ENCODE data around the gene HMCN1.

Gene HMCN1

GRCh38 chr1:186149591-186149990, 415.4 kb downstream of the HMCN1 start:
- Histone ChIP-seq H2AFZ (ENCODE audit: low read length) (no peak overlapping the region), H4K20me1 (ENCODE audit: insufficient read depth, low read length) (no peaks in the 10 kb centered on the region), H3K9me3 (replicated peaks; ENCODE audit: insufficient read depth, low read length) (no peaks in the 10 kb centered on the region), H3K4me3 (ENCODE audit: low read length) (no peak overlapping the region), H3K9me2 (replicated peaks; ENCODE audit: insufficient read depth, low read length) (no peaks in the 10 kb centered on the region), H3K79me2 (ENCODE audit: low read length) (no peaks in the 10 kb centered on the region), H3K9ac (ENCODE audit: low read length) (no peak overlapping the region), H3K36me3 (replicated peaks; ENCODE audit: insufficient read depth, low read length) (no peaks in the 10 kb centered on the region), H3F3A (ENCODE audit: insufficient read depth, low read length) (no peaks in the 10 kb centered on the region), H3K27ac (ENCODE audit: low read length) (no peak overlapping the region), H3K4me2 (ENCODE audit: low read depth, low read length) (no peak overlapping the region), H3K4me1 (ENCODE audit: low read length) (no peaks in the 10 kb centered on the region), H3K27me3 (replicated peaks; ENCODE audit: insufficient read depth, low read length) (no peaks in the 10 kb centered on the region)
- TF ChIP-seq CTCF (IDR thresholded peaks at IDR 0.05; ENCODE audit: low read length), result no peak
- no peak for TF ChIP-seq EZH2phosphoT487 (IDR thresholded peaks at IDR 0.05; ENCODE audit: low read length)
- no peak for TF ChIP-seq EZH2 (optimal IDR thresholded peaks at IDR 0.05; ENCODE audit: low read depth, low read length)
- no peak for DNase-seq

- no peak for DNase-seq
- Histone ChIP-seq H3K27ac (ENCODE audit: low read length) (no peak overlapping the region), H3K9me2 (replicated peaks; ENCODE audit: insufficient read depth, low read length) (no peaks in the 10 kb centered on the region), H3K27me3 (replicated peaks; ENCODE audit: insufficient read depth, low read length) (no peaks in the 10 kb centered on the region), H3K9me3 (replicated peaks; ENCODE audit: insufficient read depth, low read length) (no peaks in the 10 kb centered on the region), H3K4me1 (ENCODE audit: low read length) (no peaks in the 10 kb centered on the region), H2AFZ (ENCODE audit: low read length) (no peak overlapping the region), H3K79me2 (ENCODE audit: low read length) (no peaks in the 10 kb centered on the region), H4K20me1 (ENCODE audit: insufficient read depth, low read length) (no peaks in the 10 kb centered on the region), H3K4me3 (ENCODE audit: low read length) (no peak overlapping the region), H3K36me3 (replicated peaks; ENCODE audit: insufficient read depth, low read length) (no peaks in the 10 kb centered on the region), H3K4me2 (ENCODE audit: low read depth, low read length) (no peak overlapping the region), H3F3A (ENCODE audit: insufficient read depth, low read length) (no peaks in the 10 kb centered on the region), H3K9ac (ENCODE audit: low read length) (no peak overlapping the region)
- TF ChIP-seq CTCF (IDR thresholded peaks at IDR 0.05; ENCODE audit: low read length), result no peak
- no peak for TF ChIP-seq EZH2 (optimal IDR thresholded peaks at IDR 0.05; ENCODE audit: low read depth, low read length)
- TF ChIP-seq EZH2phosphoT487 (IDR thresholded peaks at IDR 0.05; ENCODE audit: low read length), result no peak
Observed at GRCh38 chr1:186152227-186152619, 418.0 kb downstream of the HMCN1 start.

GRCh38 chr1:186152620-186153239, 418.5 kb downstream of the HMCN1 start:
- no peaks in the 10 kb centered on the region for H4K20me1 ChIP-seq (ENCODE audit: insufficient read depth, low read length)
- no peak overlapping the region for H3K27ac ChIP-seq (ENCODE audit: low read length)
- no peaks in the 10 kb centered on the region for H3K27me3 ChIP-seq (replicated peaks; ENCODE audit: insufficient read depth, low read length)
- DNase-seq, result no peak
- no peaks in the 10 kb centered on the region for H3K9me2 ChIP-seq (replicated peaks; ENCODE audit: insufficient read depth, low read length)
- no peaks in the 10 kb centered on the region for H3K4me1 ChIP-seq (ENCODE audit: low read length)
- no peak for TF ChIP-seq EZH2phosphoT487 (IDR thresholded peaks at IDR 0.05; ENCODE audit: low read length)
- no peak for TF ChIP-seq CTCF (IDR thresholded peaks at IDR 0.05; ENCODE audit: low read length)
- TF ChIP-seq EZH2 (optimal IDR thresholded peaks at IDR 0.05; ENCODE audit: low read depth, low read length), result no peak
- H3K4me3 ChIP-seq (ENCODE audit: low read length), result no peak overlapping the region
- H3K36me3 ChIP-seq (replicated peaks; ENCODE audit: insufficient read depth, low read length), result no peaks in the 10 kb centered on the region
- H3F3A ChIP-seq (ENCODE audit: insufficient read depth, low read length), result no peaks in the 10 kb centered on the region
- no peak overlapping the region for H3K9ac ChIP-seq (ENCODE audit: low read length)
- H2AFZ ChIP-seq (ENCODE audit: low read length), result no peak overlapping the region
- H3K9me3 ChIP-seq (replicated peaks; ENCODE audit: insufficient read depth, low read length), result no peaks in the 10 kb centered on the region
- no peaks in the 10 kb centered on the region for H3K79me2 ChIP-seq (ENCODE audit: low read length)
- no peak overlapping the region for H3K4me2 ChIP-seq (ENCODE audit: low read depth, low read length)
